NCI-H2196 (cell line): Measurements from ENCODE around the gene RELT.
A peak's percentile ranks its signal among the peaks of the same experiment; 100 is the strongest.

Source experiments
- DNase-seq: peaks from one replicate; lab custom pipeline; 2025; ENCODE audit not compliant: unreplicated experiment; lab: John Stamatoyannopoulos, UW

RELT gene

DNA sequence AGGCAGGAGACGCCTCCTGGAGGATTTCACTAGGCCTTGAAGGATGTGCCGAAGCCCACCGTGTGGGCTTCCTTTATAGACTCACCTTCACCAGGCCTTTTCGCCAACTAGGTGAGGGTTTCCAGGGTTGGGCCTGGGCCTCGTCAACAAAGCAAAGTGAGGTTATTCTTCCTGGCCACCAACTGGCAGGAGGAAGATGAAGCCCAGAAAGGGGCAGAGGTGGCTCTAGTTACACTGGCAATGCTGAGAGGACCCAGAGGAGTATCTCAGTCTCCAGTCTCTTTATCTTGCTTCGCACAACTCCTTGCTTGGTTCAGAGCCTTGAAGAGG, 404 bp upstream of the RELT start:
- DNase-seq: no peak

DNA sequence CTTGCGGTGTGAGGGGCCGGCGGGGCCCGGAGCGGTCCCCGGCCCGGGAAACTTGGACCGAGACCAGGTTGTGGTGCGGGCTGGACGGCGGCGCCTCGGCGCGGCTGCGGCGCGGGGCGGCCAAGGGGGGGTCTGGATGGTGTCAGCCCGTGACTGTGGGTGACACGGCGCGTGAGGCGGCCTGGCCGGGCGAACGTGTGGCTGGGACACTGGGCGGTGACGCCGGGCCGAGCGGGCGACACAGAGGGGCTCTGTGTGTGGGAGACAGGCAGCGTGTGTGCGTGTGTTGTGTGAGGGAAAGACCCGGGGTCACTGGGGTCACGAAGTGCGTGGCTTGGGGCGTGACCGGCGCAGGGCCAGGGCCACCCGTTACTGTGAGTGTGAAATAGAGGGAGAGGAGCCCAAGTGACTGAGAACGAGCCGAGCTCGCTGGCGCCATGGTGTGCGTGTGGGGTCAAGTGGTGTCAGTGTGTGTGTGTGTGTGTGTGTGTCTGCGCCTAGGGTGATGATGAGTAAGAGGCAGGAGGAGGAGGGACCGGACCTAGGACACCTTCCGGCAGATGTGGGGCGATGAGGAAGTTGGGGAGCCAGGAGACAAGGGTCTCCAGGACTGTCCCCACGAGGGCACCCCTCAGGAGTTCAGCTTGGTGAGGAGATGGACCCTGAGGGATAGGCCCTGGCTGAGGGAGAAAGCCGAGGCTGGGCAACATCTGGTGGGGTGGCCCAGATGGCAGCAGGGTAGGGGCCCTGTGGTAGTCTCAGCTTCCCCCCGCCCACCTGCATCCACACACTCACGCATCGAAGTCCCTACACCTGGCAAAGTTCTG, 817 bp downstream of the RELT start:
- peak; percentile 34 for DNase-seq

GRCh38 chr11:73379189-73379880, 3.1 kb downstream of the RELT start:
- no peak for DNase-seq

DNA sequence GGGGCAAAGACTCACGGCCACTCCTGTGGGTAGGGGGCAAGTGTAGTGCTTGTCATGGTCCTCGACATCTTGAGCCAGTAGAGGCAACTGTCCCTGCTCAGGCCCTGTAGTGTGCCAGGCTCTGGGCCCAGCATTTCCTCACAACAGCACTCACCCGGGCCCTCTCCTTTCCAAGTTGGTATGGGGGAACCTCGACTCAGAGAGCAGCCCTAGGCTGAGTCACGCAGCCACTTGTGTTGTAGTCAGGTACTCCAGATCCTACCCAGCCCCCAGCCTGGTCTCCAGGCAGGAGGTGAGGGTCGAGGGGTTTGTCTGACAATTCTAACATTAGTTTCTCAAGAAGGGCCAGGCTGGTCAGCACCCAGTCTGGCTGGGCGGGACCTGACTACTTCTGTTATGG, 4.1 kb downstream of the RELT start:
- no peak for DNase-seq

DNA sequence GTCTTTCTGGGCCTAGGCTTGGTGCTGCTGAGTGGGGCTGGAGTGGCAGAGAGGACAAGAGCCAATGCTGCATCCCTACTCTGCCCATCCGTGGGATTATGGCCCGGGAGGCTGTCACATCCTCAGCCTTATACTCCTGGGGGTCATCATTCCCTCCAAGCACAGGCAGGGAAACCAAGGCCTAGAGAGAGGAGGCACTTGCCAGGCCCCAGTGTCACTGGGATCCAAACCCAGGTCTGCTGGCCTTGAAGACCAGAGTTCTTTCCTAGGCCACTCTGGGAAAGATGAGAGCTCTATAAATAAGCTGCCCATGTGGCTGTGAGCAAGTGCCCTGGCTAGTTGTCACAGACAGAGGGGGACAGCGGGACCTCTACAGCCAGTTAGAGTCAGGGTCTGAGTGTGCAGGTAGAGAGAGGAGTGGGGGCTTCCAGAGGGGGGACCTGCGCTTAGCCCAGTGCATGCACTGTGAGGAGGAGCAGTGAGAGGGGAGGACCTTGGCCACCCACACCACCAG, 4.8 kb downstream of the RELT start:
- DNase-seq: no peak

- DNase-seq: no peak
Observed at GRCh38 chr11:73381589-73381988, 5.4 kb downstream of the RELT start.

- no peak for DNase-seq
Observed at GRCh38 chr11:73382183-73382582, 6.0 kb downstream of the RELT start.

DNA sequence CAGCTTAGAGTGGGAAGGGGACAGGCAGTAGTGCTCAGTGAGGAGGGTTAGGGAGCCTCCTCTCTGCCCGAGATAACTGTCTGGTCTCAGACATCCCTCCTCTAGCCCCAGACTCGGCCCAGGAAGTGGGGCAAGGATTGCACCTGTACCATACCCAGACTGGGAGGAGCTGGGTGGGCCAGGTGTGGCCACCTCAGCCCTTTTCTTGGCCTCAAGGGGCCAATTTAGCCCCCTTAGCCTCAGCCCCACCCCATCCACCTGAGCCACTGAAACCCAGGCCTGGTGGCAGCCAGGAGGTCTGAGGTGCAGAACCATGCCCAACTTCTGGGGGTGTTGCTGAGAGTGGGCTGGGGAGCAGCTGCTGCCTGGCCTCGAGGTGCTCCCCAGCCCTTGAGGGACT, 6.5 kb downstream of the RELT start:
- DNase-seq: no peak

- no peak for DNase-seq
Observed at GRCh38 chr11:73383249-73384124, 7.3 kb downstream of the RELT start.

GRCh38 chr11:73384125-73384441, 7.9 kb downstream of the RELT start:
- DNase-seq: no peak

- DNase-seq: no peak
Observed at GRCh38 chr11:73384531-73384871, 8.3 kb downstream of the RELT start.

DNA sequence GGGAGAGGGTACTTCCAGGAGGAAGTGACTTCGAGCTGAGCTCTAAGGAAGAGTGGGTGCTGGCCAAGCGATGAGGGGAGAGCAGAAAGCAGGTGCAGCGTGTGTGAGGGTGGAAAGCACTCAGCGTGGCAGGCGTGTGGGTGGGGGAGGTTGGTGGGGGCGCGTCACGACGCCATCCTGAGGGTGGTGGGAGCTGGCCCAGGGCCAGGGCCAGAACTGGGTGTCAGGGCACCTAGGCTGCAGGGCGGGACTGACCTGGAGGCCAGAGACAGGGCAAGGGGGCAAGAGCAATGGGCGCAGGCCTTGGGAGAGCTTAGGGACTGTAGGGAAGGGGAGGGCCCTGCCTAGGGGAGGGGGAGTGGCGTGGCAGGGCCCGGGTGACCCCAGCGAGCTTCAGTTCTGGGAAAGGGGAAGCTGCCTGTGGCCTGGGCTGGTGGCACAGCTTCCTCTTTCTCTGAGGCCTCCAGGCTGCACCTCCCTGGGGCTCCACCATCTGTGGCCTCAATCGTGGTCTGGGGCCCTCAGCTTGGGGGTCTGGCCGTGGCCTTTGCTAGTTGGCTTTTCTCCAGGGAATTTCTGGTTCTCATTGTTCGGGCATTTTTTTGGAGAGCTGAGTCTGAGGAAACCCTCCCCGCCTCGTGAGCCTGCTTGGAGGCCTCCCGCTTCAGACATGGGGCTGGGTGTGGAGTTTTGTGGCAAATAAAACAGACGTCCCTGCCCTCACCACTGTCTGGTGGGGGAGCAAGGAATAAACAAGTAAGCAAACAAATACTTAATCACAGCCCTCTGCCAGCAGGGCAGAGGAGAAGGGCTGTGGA, 8.9 kb downstream of the RELT start:
- DNase-seq: no peak

- no peak for DNase-seq
Observed at GRCh38 chr11:73386016-73386415, 9.8 kb downstream of the RELT start.

DNA sequence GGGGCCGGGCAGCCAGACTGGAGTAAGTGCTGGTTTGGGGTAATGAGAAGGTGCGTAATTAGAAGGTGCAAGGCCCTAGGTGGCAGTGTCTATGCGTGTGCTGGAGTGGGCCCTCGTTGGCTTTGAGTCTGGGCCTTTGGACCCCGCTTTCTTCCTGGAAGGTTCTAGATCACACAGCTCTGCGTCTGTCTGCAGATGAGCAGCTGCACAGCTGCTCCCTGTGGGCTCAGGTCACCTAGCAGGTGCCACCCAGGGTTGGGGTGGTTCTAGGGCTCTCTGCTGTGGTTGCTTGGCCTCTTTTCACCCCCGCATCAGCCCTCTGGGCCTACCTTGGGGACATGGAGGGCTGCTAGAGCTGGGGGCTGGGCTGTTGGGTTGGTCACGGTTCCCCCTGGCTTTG, 10.3 kb downstream of the RELT start:
- DNase-seq: no peak

GRCh38 chr11:73387594-73388264, 11.5 kb downstream of the RELT start:
- DNase-seq: no peak

DNA sequence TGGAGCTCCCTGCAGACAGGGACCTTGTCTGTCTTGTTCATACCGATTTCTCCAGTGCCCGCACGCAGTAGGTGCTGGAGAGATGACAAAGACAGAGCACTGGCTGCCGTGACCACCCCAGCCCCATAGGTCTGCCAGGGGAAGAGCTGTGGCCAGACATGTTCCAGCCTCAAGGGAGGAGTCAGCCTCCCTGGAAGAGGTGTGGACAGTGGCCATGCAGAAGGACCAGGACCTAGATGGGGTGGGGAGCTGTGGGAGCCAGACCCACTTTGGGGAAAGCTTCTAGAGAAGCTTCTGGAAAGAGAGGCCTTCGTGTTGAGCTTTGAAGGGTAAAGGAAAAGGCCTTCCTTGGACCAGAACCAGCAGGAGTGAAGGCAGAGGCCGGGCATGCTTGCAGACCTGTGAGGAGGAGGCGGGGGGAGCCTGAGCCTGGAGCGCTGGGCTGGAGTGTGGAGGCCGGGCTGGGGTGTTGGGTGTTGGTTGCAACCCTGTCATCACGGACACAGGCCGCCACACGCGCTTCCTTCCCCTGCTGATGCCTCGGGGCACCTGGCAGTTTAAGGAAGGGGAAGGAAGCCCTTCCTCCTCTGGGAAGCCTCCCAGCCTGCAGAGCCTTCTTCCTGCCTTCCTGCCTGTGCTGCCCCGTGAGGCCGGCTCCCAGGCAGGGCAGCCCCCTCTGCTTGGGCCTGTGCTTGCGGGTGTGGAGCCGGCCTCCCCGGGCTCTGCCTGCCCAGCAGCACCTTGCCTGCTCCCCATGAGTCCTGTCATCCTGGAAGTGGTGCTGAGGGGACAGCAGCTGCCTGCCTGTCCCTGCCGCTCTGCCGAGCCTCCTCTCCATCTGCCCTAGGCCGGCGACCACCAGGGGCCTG, 12.3 kb downstream of the RELT start:
- no peak for DNase-seq

- no peak for DNase-seq
Observed at GRCh38 chr11:73389134-73389525, 12.9 kb downstream of the RELT start.

- no peak for DNase-seq
Observed at GRCh38 chr11:73389916-73390315, 13.7 kb downstream of the RELT start.
